ENCODE data around the gene SAMD14.

SAMD14 gene

GRCh38 chr17:50136096-50136687, 6.2 kb upstream of the SAMD14 start:
- TF ChIP-seq ZNF8 (CRISPR knock-in tag; IDR thresholded peaks at IDR 0.05) = no peak
- TF ChIP-seq ZNF565 (CRISPR knock-in tag; conservative IDR thresholded peaks at IDR 0.05; ENCODE audit: low read depth) = no peak
- TF ChIP-seq, protein P1, sequence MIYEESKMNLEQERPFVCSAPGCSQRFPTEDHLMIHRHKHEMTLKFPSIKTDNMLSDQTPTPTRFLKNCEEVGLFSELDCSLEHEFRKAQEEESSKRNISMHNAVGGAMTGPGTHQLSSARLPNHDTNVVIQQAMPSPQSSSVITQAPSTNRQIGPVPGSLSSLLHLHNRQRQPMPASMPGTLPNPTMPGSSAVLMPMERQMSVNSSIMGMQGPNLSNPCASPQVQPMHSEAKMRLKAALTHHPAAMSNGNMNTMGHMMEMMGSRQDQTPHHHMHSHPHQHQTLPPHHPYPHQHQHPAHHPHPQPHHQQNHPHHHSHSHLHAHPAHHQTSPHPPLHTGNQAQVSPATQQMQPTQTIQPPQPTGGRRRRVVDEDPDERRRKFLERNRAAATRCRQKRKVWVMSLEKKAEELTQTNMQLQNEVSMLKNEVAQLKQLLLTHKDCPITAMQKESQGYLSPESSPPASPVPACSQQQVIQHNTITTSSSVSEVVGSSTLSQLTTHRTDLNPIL (CRISPR knock-in tag; IDR thresholded peaks at IDR 0.05; ENCODE audit: low read depth) = no peak
- no peak for ATAC-seq

DNA sequence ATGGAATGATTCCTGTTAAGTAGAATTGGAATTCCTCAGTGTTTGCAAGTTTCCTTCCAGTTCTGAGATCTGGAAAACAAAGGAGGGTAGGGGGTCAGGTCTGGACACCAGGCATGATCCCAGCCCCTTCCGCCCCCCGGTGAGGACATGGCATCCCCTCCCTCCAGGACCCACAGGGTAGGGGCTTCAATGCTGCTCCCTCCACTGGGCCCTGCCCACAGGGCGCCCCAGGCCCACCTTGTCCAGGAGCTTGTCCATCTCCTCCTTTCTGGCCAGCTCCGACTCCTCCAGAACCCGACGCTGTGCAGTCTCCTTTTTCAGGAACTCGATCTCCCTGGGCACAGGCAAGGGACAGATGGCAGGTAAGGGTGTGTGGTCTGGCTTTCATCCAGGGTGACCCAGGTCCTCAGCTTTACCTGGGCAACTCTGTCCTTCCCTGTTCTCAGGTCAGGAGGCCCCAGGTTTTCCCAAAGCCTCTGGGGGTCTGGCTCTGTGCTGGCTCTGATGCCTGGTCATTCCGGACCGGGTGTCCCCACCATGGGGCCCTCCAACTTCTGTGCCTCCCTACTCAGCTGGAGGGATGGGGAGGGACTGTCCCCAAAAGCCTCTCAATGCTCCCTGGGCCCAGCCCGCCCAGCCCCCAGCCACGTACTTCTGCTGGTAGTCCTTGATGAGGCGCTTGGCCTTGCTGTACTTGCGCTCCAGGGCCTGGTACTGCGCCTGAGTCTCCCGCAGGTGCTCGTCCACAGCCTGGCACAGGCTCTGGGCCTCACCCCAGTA, 5.5 kb upstream of the SAMD14 start:
- ATAC-seq = no peak
- TF ChIP-seq, protein P1 (CRISPR knock-in tag; IDR thresholded peaks at IDR 0.05; ENCODE audit: low read depth) = no peak
- TF ChIP-seq, protein P2, sequence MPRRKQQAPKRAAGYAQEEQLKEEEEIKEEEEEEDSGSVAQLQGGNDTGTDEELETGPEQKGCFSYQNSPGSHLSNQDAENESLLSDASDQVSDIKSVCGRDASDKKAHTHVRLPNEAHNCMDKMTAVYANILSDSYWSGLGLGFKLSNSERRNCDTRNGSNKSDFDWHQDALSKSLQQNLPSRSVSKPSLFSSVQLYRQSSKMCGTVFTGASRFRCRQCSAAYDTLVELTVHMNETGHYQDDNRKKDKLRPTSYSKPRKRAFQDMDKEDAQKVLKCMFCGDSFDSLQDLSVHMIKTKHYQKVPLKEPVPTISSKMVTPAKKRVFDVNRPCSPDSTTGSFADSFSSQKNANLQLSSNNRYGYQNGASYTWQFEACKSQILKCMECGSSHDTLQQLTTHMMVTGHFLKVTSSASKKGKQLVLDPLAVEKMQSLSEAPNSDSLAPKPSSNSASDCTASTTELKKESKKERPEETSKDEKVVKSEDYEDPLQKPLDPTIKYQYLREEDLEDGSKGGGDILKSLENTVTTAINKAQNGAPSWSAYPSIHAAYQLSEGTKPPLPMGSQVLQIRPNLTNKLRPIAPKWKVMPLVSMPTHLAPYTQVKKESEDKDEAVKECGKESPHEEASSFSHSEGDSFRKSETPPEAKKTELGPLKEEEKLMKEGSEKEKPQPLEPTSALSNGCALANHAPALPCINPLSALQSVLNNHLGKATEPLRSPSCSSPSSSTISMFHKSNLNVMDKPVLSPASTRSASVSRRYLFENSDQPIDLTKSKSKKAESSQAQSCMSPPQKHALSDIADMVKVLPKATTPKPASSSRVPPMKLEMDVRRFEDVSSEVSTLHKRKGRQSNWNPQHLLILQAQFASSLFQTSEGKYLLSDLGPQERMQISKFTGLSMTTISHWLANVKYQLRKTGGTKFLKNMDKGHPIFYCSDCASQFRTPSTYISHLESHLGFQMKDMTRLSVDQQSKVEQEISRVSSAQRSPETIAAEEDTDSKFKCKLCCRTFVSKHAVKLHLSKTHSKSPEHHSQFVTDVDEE (CRISPR knock-in tag; IDR thresholded peaks at IDR 0.05) = no peak
- TF ChIP-seq ZFP30 (CRISPR knock-in tag; IDR thresholded peaks at IDR 0.05) (no peak), ARNTL (CRISPR knock-in tag; IDR thresholded peaks at IDR 0.05; ENCODE audit: borderline replicate concordance, low read depth) (no peak), ZC3H10 (CRISPR knock-in tag; IDR thresholded peaks at IDR 0.05) (no peak), TOX (CRISPR knock-in tag; IDR thresholded peaks at IDR 0.05; ENCODE audit: borderline replicate concordance) (no peak)
- TF ChIP-seq, protein P3, sequence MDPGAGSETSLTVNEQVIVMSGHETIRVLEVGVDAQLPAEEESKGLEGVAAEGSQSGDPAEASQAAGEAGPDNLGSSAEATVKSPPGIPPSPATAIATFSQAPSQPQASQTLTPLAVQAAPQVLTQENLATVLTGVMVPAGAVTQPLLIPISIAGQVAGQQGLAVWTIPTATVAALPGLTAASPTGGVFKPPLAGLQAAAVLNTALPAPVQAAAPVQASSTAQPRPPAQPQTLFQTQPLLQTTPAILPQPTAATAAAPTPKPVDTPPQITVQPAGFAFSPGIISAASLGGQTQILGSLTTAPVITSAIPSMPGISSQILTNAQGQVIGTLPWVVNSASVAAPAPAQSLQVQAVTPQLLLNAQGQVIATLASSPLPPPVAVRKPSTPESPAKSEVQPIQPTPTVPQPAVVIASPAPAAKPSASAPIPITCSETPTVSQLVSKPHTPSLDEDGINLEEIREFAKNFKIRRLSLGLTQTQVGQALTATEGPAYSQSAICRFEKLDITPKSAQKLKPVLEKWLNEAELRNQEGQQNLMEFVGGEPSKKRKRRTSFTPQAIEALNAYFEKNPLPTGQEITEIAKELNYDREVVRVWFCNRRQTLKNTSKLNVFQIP (CRISPR knock-in tag; IDR thresholded peaks at IDR 0.05; ENCODE audit: borderline replicate concordance, low read depth) = no peak

DNA sequence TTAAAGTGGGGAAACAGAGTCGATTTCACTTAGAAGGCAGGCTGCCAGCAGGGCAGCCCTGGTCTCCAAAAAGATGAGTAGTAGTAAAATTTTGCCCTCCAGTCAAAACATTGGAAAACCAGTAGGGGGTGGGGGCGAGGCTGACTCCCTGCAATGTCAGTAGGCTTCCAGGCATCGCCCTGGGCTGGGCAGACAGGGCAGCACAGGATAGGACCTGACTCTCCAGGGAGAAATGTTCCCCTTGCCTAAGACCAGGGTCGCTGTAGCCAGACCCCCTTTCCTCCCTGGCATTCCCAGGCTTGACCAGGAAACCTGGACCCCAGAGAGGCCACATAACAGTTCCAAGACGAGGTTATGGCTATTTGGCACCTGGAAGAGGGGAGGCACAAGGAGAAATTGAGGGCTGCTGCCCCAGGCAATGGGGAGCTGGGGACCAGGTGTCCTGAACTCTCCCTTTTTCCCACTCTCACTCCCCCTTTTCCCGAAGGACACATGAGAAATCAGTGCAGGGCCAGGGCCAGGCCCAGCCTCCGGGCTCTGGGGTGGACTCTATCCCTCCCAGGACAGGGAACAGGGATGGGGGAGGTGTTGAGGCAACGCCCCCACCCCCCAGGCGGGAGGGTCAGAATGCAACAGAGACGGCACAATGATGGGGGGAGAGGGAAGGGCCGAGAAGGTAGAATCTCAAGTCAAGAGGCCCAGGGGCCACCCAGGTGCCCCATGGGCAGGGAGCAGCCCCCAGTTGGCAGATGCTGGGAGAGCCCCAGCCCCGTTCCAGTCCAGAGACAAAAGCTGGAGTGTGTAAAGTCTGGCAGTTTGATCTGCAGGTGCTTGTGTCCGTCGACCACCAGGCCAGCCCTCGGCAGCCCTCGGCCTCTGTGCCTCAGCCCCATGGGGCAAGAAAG, 4.5 kb upstream of the SAMD14 start:
- TF ChIP-seq SNAI2 (CRISPR knock-in tag; IDR thresholded peaks at IDR 0.05) = no peak
- no peak for TF ChIP-seq ZC3H10 (CRISPR knock-in tag; IDR thresholded peaks at IDR 0.05)
- TF ChIP-seq, protein P4, sequence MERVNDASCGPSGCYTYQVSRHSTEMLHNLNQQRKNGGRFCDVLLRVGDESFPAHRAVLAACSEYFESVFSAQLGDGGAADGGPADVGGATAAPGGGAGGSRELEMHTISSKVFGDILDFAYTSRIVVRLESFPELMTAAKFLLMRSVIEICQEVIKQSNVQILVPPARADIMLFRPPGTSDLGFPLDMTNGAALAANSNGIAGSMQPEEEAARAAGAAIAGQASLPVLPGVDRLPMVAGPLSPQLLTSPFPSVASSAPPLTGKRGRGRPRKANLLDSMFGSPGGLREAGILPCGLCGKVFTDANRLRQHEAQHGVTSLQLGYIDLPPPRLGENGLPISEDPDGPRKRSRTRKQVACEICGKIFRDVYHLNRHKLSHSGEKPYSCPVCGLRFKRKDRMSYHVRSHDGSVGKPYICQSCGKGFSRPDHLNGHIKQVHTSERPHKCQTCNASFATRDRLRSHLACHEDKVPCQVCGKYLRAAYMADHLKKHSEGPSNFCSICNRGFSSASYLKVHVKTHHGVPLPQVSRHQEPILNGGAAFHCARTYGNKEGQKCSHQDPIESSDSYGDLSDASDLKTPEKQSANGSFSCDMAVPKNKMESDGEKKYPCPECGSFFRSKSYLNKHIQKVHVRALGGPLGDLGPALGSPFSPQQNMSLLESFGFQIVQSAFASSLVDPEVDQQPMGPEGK (CRISPR knock-in tag; IDR thresholded peaks at IDR 0.05; ENCODE audit: borderline replicate concordance) = no peak
- TF ChIP-seq ZFP3 (CRISPR knock-in tag; IDR thresholded peaks at IDR 0.05) = no peak
- TF ChIP-seq, protein P2 (CRISPR knock-in tag; IDR thresholded peaks at IDR 0.05) = no peak
- no peak for TF ChIP-seq CSDC2 (CRISPR knock-in tag; IDR thresholded peaks at IDR 0.05)
- TF ChIP-seq, protein P3 (CRISPR knock-in tag; IDR thresholded peaks at IDR 0.05; ENCODE audit: borderline replicate concordance, low read depth) = no peak
- TF ChIP-seq ARNTL (CRISPR knock-in tag; IDR thresholded peaks at IDR 0.05; ENCODE audit: borderline replicate concordance, low read depth) = no peak
- no peak for TF ChIP-seq ISL1 (CRISPR knock-in tag; IDR thresholded peaks at IDR 0.05)
- TF ChIP-seq OSR1 (CRISPR knock-in tag; IDR thresholded peaks at IDR 0.05) = no peak
- no peak for ATAC-seq
